Testis (tissue), 2 donors: Measurements from ENCODE around the gene AGBL4.

Source experiments
- POLR2A ChIP-seq: fragments of 450-650 bp; IDR thresholded peaks from one replicate; pipeline ENCODE4 v1.6.1; 2017; ENCODE audit warnings: antibody characterized with exemption, mild to moderate bottlenecking, moderate library complexity
- TF ChIP-seq, protein P1 (sequence below), 3 experiments: fragments of 450-650 bp in 2 of 3; fragments of 200-600 bp in 1 of 3; sonication (generic) in 1 of 3; IDR thresholded peaks; one replicate each; pipeline ENCODE4 v1.5.1; 2016 to 2019; ENCODE audit warnings: antibody characterized with exemption in 3 of 3, mild to moderate bottlenecking in 2 of 3, moderate library complexity in 1 of 3

DNA sequence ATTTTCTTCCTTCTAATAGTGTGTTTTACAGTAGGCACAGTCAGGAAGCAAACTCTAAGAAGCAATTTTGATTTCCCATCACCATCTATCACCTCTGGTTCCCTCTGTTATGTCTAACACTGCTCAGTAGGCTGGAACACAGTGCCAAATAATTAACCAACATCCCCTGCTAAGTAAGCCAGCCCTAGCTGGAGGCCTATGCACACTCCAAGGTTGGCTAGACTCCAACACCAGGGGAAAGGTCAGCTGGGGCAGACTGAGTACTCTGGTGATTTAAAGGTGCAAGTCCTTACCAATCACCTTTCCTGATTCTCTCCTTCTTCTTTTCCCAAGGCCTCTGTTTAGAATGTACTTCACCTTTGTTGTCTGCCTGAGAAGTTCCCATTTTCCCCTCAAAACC is 1200.6 kb downstream of the AGBL4 start:
- no peak for TF ChIP-seq POLR2A
- TF ChIP-seq, protein P1, sequence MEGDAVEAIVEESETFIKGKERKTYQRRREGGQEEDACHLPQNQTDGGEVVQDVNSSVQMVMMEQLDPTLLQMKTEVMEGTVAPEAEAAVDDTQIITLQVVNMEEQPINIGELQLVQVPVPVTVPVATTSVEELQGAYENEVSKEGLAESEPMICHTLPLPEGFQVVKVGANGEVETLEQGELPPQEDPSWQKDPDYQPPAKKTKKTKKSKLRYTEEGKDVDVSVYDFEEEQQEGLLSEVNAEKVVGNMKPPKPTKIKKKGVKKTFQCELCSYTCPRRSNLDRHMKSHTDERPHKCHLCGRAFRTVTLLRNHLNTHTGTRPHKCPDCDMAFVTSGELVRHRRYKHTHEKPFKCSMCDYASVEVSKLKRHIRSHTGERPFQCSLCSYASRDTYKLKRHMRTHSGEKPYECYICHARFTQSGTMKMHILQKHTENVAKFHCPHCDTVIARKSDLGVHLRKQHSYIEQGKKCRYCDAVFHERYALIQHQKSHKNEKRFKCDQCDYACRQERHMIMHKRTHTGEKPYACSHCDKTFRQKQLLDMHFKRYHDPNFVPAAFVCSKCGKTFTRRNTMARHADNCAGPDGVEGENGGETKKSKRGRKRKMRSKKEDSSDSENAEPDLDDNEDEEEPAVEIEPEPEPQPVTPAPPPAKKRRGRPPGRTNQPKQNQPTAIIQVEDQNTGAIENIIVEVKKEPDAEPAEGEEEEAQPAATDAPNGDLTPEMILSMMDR (IDR thresholded peaks at IDR 0.05): no peak
